CD4-positive, alpha-beta T cell treated with Interleukin-21 for 1 hour (primary cell): ENCODE data around the gene BEND4.

ENCODE experiments used
- DNase-seq: peaks from one replicate; pipeline ENCODE4 v3.0.0-alpha.2; 2020

Gene BEND4

GRCh38 chr4:42101446-42101975 lies 50.9 kb downstream of the BEND4 start:
- DNase-seq = no peak

- DNase-seq = no peak
These were observed 64.1 kb downstream of the BEND4 start for GRCh38 chr4:42088386-42088785.

- DNase-seq = no peak
These were observed 68.6 kb downstream of the BEND4 start for GRCh38 chr4:42083816-42084215.

GRCh38 chr4:42080306-42080705 lies 72.1 kb downstream of the BEND4 start:
- no peak for DNase-seq

- DNase-seq = no peak
These were observed 74.2 kb downstream of the BEND4 start for GRCh38 chr4:42078184-42078801.

GRCh38 chr4:42074294-42074693 lies 78.2 kb downstream of the BEND4 start:
- DNase-seq = no peak

GRCh38 chr4:42070463-42070862 lies 82.0 kb downstream of the BEND4 start:
- no peak for DNase-seq

- no peak for DNase-seq
These were observed 85.2 kb downstream of the BEND4 start for GRCh38 chr4:42067264-42067663.

GRCh38 chr4:42066402-42066801 lies 86.1 kb downstream of the BEND4 start:
- no peak for DNase-seq
